GM23248 (cell line): ENCODE data around the gene SLC26A8. TPM values are rescaled to one million over a fixed set of nuclear protein-coding genes. Genes with fewer than 3 reads are reported as not detected.

ENCODE experiments used
- DNase-seq: peaks from one replicate; pipeline ENCODE4 v3.0.0-alpha.2; 2015
- H2AFZ ChIP-seq: fragments of 200-600 bp; sonication (generic); 2 replicates; pipeline ENCODE4 v1.6.1; 2016; ENCODE audit warnings: antibody characterized with exemption
- H3F3A ChIP-seq: fragments of 200-600 bp; sonication (generic); 2 replicates; pipeline ENCODE4 v1.6.1; 2016; ENCODE audit warnings: mild to moderate bottlenecking, antibody characterized with exemption, mixed run types; ENCODE audit not compliant: insufficient read depth
- H3K27ac ChIP-seq: fragments of 200-600 bp; sonication (generic); 2 replicates; pipeline ENCODE4 v1.5.1; 2016; ENCODE audit warnings: mild to moderate bottlenecking
- H3K27me3 ChIP-seq: fragments of 200-600 bp; sonication (generic); replicated peaks from 2 replicates; pipeline ENCODE4 v1.6.1; 2016; ENCODE audit warnings: mild to moderate bottlenecking; ENCODE audit not compliant: insufficient read depth
- H3K36me3 ChIP-seq: fragments of 200-600 bp; sonication (generic); 2 replicates; pipeline ENCODE4 v1.6.1; 2016; ENCODE audit warnings: low read depth, mild to moderate bottlenecking
- H3K4me1 ChIP-seq: fragments of 200-600 bp; sonication (generic); 2 replicates; pipeline ENCODE4 v1.6.1; 2016; ENCODE audit warnings: mild to moderate bottlenecking; ENCODE audit not compliant: insufficient read depth
- H3K4me2 ChIP-seq: fragments of 200-600 bp; sonication (generic); one replicate; pipeline ENCODE4 v1.6.1; 2016; ENCODE audit warnings: mild to moderate bottlenecking; ENCODE audit not compliant: unreplicated experiment
- H3K4me3 ChIP-seq: fragments of 200-600 bp; sonication (generic); 2 replicates; pipeline ENCODE4 v1.5.1; 2016; ENCODE audit warnings: mild to moderate bottlenecking
- H3K79me2 ChIP-seq: fragments of 200-600 bp; sonication (generic); 2 replicates; pipeline ENCODE4 v1.6.1; 2016; ENCODE audit warnings: mild to moderate bottlenecking; ENCODE audit not compliant: insufficient read depth
- H3K9ac ChIP-seq: fragments of 200-600 bp; sonication (generic); 2 replicates; pipeline ENCODE4 v1.6.1; 2016; ENCODE audit warnings: mild to moderate bottlenecking
- H3K9me2 ChIP-seq: fragments of 200-600 bp; sonication (generic); 2 replicates; pipeline ENCODE4 v1.6.1; 2016; ENCODE audit warnings: mixed run types, mild to moderate bottlenecking, moderate library complexity; ENCODE audit not compliant: insufficient read depth
- H3K9me3 ChIP-seq: fragments of 200-600 bp; sonication (generic); one replicate; pipeline ENCODE4 v1.6.1; 2017; ENCODE audit warnings: low read depth
- H4K20me1 ChIP-seq: fragments of 200-600 bp; sonication (generic); 2 replicates; pipeline ENCODE4 v1.6.0; 2016; ENCODE audit not compliant: insufficient read depth
- EZH2 ChIP-seq: fragments of 200-600 bp; sonication (generic); IDR thresholded peaks from 2 replicates; pipeline ENCODE4 v1.6.1; 2018; ENCODE audit warnings: antibody characterized with exemption, mild to moderate bottlenecking; ENCODE audit not compliant: insufficient read depth, poor library complexity, severe bottlenecking
- EZH2phosphoT487 ChIP-seq: fragments of 200-600 bp; sonication (generic); IDR thresholded peaks from 2 replicates; pipeline ENCODE4 v1.6.1; 2018; ENCODE audit warnings: antibody characterized with exemption, moderate library complexity, mild to moderate bottlenecking, low read depth; ENCODE audit not compliant: insufficient read depth
- WGBS, 2 experiments: methylation state at CpG; one replicate each; pipeline ENCODE4 v1.1.6; 2015 to 2017; ENCODE audit warnings: low lambda C conversion rate in 2 of 2, low coverage in 1 of 2; ENCODE audit errors: missing lambda C conversion rate in 2 of 2; 5-methylcytosine and 5-hydroxymethylcytosine counted together
- in situ Hi-C: fragments of 300-500 bp; cut with MboI; formaldehyde crosslinking; loops from 2 replicates; pipeline ENCODE4 v1.15.0; 2020
- polyA plus RNA-seq: library from polyadenylated mRNA; unstranded; fragments of >200 nt; fragmentation: Nextera tagmentation; extraction: Ambion mirVana; gene quantifications from 2 replicates; pipeline ENCODE4 v1.2.1, GENCODE V29; 2016
- total RNA-seq: library from RNA; depleted of rRNA; stranded (reverse); fragments of >200 nt; shearing (Covaris generic); gene quantifications from 2 replicates; pipeline ENCODE4 v1.2.3, GENCODE V29; 2014

SLC26A8 gene
- total and polyA plus RNA-seq, 2 experiments from 2014 or later, result not detected

DNA sequence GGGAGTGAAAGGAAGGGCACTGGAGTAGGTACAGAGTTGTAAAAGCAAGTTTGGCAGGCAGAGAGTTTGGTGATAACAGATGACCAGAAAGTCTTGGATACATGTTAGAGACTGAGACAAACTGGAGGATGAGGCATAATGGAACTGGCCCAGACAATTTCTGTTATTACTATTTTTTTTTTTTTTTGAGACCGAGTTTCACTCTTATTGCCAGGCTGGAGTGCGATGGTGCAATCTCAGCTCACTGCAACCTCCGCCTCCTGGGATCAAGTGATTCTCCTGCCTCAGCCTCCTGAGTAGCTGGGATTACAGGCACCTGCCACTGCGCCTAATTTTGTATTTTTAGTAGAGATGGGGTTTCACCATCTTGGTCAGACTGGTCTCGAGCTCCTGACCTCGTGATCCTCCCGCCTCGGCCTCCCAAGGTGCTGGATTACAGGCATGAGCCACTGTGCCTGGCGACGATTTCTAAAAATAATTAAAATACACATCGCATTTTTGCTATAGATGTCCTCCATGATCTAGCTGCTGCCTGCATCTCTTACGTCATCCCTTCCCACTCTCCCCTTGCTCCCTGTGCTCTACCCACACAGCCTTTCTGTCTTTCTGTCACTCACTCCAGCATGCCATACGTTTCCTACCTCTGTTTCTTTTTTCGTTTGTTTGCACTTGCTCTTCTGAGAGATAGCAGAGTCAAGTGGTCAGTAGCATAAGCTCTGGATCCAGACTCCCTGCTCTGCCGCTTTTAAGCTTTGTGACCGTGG is 26.7 kb upstream of the SLC26A8 start:
- no peak for DNase-seq
- Histone ChIP-seq H3K36me3 (peaks cover 12% of the 10 kb centered on the region; the same call in 1 of the 2 replicates), H4K20me1 (peaks cover 21% of the 10 kb centered on the region), H3K4me2 (no peak overlapping the region), H3K4me1 (peaks cover 21% of the 10 kb centered on the region), H3K4me3 (no peak overlapping the region), H3K27ac (no peak overlapping the region), H3F3A (peaks cover 12% of the 10 kb centered on the region; the same call in 1 of the 2 replicates), H3K9ac (no peak overlapping the region), H2AFZ (no peak overlapping the region), H3K9me3 (no peaks in the 10 kb centered on the region), H3K79me2 (peaks cover 100% of the 10 kb centered on the region), H3K9me2 (no peaks in the 10 kb centered on the region), H3K27me3 (no peaks in the 10 kb centered on the region)
- in situ Hi-C loops, result no loop called here
- TF ChIP-seq EZH2phosphoT487 (no peak), EZH2 (no peak)
- 75 to 86% methylated on average over 16 of the region's 16 CpGs for WGBS, 2 experiments

DNA sequence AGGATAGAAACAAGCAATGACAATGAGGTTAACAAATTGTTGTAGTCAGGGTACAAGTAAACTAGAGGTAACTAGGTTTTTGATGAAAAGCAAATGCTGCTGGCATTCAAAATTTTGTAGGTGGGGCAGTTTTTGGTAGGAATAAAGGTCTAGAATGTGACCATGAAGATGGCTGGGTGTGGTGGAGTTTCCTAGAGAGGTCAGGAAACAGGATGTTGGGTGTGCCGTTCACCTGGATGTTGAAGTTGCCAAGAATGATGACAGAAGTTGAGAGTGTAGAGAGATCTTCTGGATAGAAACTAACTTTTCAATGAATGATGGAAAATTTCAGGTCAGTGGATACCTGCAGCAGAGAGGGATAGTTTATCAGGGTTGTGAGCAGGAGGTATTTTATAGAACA is 25.9 kb upstream of the SLC26A8 start:
- no peak overlapping the region for H3K4me3 ChIP-seq
- no peak for DNase-seq
- peaks cover 12% of the 10 kb centered on the region; the same call in 1 of the 2 replicates for H3K36me3 ChIP-seq
- H3F3A ChIP-seq, result peaks cover 12% of the 10 kb centered on the region; the same call in 1 of the 2 replicates
- no peak overlapping the region for H3K9ac ChIP-seq
- H3K4me2 ChIP-seq, result no peak overlapping the region
- TF ChIP-seq EZH2 (no peak), EZH2phosphoT487 (no peak)
- in situ Hi-C loops, result no loop called here
- no peaks in the 10 kb centered on the region for H3K9me3 ChIP-seq
- no peaks in the 10 kb centered on the region for H3K27me3 ChIP-seq
- peaks cover 21% of the 10 kb centered on the region for H3K4me1 ChIP-seq
- peaks cover 21% of the 10 kb centered on the region for H4K20me1 ChIP-seq
- no peaks in the 10 kb centered on the region for H3K9me2 ChIP-seq
- no peak overlapping the region for H3K27ac ChIP-seq
- H3K79me2 ChIP-seq, result peaks cover 100% of the 10 kb centered on the region
- H2AFZ ChIP-seq, result no peak overlapping the region
- WGBS, 2 experiments, result 92 to 94% methylated on average over 1 of the region's 1 CpG

DNA sequence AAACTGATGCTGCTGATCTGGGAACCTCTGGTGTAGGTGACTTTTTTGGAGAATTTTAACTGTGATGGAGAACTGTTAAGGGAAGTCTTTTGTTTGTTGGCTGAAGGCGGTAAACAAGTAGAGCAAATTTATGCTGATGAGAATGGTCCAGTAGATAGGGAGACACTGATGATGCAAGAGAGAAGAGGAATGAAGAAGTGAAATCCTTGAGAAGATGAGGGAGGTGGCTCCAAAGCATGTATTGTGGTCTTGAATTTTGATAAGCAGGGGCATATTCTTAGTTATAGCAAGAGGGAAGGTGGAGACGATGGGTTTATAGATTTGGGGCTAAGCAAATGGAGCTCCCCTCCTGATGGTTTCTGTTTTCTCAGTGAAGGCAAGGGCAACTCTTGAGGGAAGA is 25.1 kb upstream of the SLC26A8 start:
- Histone ChIP-seq H3K9ac (no peak overlapping the region), H3K36me3 (peaks cover 12% of the 10 kb centered on the region; the same call in 1 of the 2 replicates), H3K4me1 (peaks cover 19% of the 10 kb centered on the region), H3K9me2 (no peaks in the 10 kb centered on the region), H3K4me2 (no peak overlapping the region), H3K27ac (no peak overlapping the region), H3F3A (peaks cover 12% of the 10 kb centered on the region; the same call in 1 of the 2 replicates), H3K27me3 (no peaks in the 10 kb centered on the region), H2AFZ (no peak overlapping the region), H4K20me1 (peaks cover 28% of the 10 kb centered on the region), H3K79me2 (peaks cover 100% of the 10 kb centered on the region), H3K4me3 (no peak overlapping the region), H3K9me3 (no peaks in the 10 kb centered on the region)
- DNase-seq, result no peak
- in situ Hi-C loops, result no loop called here
- WGBS, 2 experiments, result 90 to 100% methylated on average over 2 of the region's 2 CpGs
- TF ChIP-seq EZH2 (no peak), EZH2phosphoT487 (no peak)

DNA sequence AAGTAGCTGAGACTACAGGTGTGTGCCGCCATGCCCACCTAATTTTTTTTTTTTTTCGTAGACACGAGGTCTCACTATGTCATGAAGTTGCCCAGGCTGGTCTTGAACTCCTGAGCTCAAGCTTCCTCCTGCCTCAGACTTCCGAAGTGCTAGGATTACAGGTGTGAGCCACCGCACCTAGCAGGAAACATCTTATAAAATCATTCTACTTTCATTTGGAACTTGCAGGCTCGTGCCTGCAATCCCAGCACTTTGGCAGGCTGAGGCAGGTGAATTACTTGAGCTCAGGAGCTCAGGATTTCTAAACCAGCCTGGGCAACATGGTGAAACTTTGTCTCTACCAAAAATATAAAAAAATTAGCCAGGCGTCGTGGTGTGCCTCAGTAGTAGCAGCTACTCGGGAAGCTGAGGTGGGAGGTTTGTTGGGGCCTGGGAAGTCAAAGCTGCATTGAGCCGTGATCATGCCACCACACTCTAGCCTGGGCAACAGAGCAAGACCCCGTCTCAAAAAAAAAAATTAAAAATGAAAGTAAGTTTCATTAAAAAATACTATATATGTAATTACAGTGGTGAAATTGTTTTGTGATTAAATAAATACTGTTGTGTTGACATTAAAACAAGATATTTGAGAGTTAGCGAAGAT is 18.3 kb upstream of the SLC26A8 start:
- Histone ChIP-seq H3K4me3 (no peak overlapping the region), H3K27me3 (no peaks in the 10 kb centered on the region), H2AFZ (no peak overlapping the region), H3F3A (no peaks in the 10 kb centered on the region), H3K9ac (no peak overlapping the region), H3K36me3 (no peaks in the 10 kb centered on the region), H3K79me2 (peaks cover 100% of the 10 kb centered on the region), H3K4me2 (no peak overlapping the region), H3K9me3 (no peaks in the 10 kb centered on the region), H4K20me1 (peaks cover 33% of the 10 kb centered on the region), H3K4me1 (peaks cover 8% of the 10 kb centered on the region; the same call in 1 of the 2 replicates), H3K9me2 (no peaks in the 10 kb centered on the region), H3K27ac (no peak overlapping the region)
- no peak for DNase-seq
- 92% methylated on average over 12 of the region's 12 CpGs for WGBS, 2 experiments
- TF ChIP-seq EZH2phosphoT487, result no peak
- no peak for TF ChIP-seq EZH2
- in situ Hi-C loops, result no loop called here
